Ascending aorta (tissue), 2 donors: ENCODE data around the gene NTHL1. TPM values are rescaled to one million over a fixed set of nuclear protein-coding genes. Genes with fewer than 3 reads are reported as not detected.

Experiments used
- DNase-seq, 2 donors: peaks; one replicate each; pipeline ENCODE4 v3.0.0-alpha.2; 2019; ENCODE audit warnings: low spot score in 2 of 2
- H3K27ac ChIP-seq, 2 donors: fragments of 200-600 bp; sonication (generic); one replicate each; pipeline ENCODE4 v1.5.1; 2016 to 2017; ENCODE audit warnings: mild to moderate bottlenecking in 1 of 2
- H3K27me3 ChIP-seq: fragments of 200-600 bp; sonication (generic); one replicate; pipeline ENCODE4 v1.5.1; 2017
- H3K36me3 ChIP-seq, 2 donors: fragments of 200-600 bp; sonication (generic); one replicate each; pipeline ENCODE4 v1.5.1; 2016
- H3K4me1 ChIP-seq, 2 donors: fragments of 200-600 bp; sonication (generic); one replicate each; pipeline ENCODE4 v1.5.1; 2016 to 2017; ENCODE audit warnings: mild to moderate bottlenecking in 1 of 2
- H3K4me3 ChIP-seq, 2 donors: fragments of 200-600 bp; sonication (generic); one replicate each; pipeline ENCODE4 v1.5.1; 2016 to 2017; ENCODE audit warnings: mild to moderate bottlenecking in 1 of 2
- H3K9me3 ChIP-seq, 2 donors: fragments of 200-600 bp; sonication (generic); one replicate each; pipeline ENCODE4 v1.5.1; 2016
- intact Hi-C: fragments of 100-400 bp; cut with DNase I; formaldehyde crosslinking; loops from one replicate; pipeline ENCODE4 v1.15.1; 2023
- total RNA-seq: library from RNA; depleted of rRNA; stranded (reverse); fragments of >200 nt; gene quantifications from one replicate; pipeline ENCODE4 v1.1.0, GENCODE V29; 2016
- TF ChIP-seq, protein P1 (sequence below), 3 experiments: fragments of 200-600 bp in 2 of 3; fragments of 450-650 bp in 1 of 3; sonication (generic) in 2 of 3; IDR thresholded peaks; one replicate each; pipeline ENCODE4 v1.5.1; 2016 to 2019; ENCODE audit warnings: antibody characterized with exemption in 3 of 3, mild to moderate bottlenecking in 1 of 3, moderate library complexity in 1 of 3

Gene NTHL1
- total RNA-seq, 1 donor from 2014 or later, result 59.5 TPM

DNA sequence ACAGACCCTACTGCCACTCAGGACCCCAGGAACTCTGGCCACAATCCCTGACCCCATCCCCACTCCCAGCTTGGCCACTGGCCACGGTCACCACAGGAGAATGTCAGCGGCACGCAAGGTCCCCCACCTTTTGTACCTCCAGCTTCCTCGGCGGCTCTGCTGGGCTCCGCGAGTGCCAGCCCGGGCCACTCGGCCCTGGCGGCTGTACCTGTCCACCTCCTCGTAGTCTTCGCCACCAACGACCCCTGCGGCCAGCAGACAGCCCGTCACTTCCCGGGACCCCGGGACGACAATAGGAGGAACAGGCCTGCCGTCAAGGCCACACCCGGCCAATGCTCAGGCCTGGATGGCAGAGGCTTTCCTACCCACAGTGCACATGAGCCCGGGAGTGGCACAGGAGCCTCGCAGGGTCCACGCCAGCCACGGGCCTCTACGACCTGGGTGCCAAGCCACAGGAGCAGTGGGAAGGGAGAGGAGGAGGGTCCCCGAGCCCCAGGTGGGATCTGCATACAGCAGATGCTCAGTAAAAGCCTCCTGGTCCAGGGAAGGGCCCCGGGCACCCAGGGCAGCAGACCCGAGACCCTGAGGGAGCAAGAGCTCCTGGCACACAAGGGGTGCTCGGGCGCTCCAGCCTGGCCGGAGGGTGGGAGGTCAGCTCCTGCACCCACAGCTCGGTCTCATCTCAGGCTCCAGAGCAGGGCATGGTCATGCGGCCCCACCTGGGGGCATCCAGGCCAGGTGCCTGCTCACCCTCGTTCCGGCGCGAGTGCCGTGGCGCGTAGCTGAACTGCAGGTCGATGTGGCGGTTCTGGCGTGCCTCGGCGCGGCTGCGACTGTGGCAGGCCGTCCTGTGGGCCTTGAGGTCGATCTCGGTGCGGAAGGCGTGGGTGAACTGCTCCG, 45.9 kb downstream of the NTHL1 start:
- no peak overlapping the region for H3K4me3 ChIP-seq
- TF ChIP-seq, protein P1, sequence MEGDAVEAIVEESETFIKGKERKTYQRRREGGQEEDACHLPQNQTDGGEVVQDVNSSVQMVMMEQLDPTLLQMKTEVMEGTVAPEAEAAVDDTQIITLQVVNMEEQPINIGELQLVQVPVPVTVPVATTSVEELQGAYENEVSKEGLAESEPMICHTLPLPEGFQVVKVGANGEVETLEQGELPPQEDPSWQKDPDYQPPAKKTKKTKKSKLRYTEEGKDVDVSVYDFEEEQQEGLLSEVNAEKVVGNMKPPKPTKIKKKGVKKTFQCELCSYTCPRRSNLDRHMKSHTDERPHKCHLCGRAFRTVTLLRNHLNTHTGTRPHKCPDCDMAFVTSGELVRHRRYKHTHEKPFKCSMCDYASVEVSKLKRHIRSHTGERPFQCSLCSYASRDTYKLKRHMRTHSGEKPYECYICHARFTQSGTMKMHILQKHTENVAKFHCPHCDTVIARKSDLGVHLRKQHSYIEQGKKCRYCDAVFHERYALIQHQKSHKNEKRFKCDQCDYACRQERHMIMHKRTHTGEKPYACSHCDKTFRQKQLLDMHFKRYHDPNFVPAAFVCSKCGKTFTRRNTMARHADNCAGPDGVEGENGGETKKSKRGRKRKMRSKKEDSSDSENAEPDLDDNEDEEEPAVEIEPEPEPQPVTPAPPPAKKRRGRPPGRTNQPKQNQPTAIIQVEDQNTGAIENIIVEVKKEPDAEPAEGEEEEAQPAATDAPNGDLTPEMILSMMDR (IDR thresholded peaks at IDR 0.05), result no peak
- H3K9me3 ChIP-seq, result no peaks in the 10 kb centered on the region
- no peak overlapping the region for H3K27ac ChIP-seq
- intact Hi-C loops, result no loop called here
- H3K4me1 ChIP-seq, result peaks cover 6 to 10% of the 10 kb centered on the region in 2 donors
- no peaks in the 10 kb centered on the region for H3K27me3 ChIP-seq
- H3K36me3 ChIP-seq, result peaks cover 55 to 67% of the 10 kb centered on the region in 2 donors
- no peak for DNase-seq

- Histone ChIP-seq H3K27ac (no peak overlapping the region), H3K36me3 (peaks cover 55 to 68% of the 10 kb centered on the region in 2 donors), H3K4me3 (no peak overlapping the region), H3K27me3 (no peaks in the 10 kb centered on the region), H3K9me3 (no peaks in the 10 kb centered on the region), H3K4me1 (peaks cover 6 to 10% of the 10 kb centered on the region in 2 donors)
- DNase-seq, result no peak
- intact Hi-C loops, result no loop called here
- TF ChIP-seq, protein P1 (IDR thresholded peaks at IDR 0.05), result no peak
Observed at GRCh38 chr16:2001035-2001434, 46.6 kb downstream of the NTHL1 start.

DNA sequence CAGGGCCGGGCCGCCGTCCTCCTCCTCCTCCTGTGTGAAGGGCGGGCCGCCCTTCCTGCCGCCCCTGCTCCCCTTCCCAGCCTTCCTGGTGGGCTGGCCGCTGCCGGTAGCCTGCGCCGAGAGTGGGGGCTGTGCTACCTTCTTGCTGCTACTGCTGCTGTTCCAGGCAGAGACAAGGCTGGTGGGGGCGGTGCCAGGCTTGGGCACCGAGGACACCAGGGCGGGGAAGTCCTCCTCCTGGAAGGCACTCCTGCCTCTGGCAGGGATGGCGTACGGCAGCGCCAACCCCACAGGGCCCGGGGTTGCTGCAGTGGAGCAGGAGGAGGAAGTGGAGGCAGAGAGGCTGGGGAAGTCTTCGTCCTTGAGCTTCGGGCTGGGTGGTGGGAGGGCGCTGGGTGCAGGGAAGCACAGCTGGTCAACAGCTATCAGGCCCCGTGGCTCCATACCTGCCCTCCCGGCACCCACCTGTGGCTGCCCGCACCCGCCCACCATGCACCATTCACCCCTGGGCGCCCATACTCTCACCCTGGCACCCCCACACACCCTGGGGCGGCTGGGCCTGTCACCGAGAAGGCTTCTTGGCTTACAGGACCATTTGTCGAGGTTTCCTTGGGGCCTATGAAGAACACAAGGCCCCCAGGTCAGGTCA, 47.6 kb downstream of the NTHL1 start:
- TF ChIP-seq, protein P1 (IDR thresholded peaks at IDR 0.05), result no peak

DNA sequence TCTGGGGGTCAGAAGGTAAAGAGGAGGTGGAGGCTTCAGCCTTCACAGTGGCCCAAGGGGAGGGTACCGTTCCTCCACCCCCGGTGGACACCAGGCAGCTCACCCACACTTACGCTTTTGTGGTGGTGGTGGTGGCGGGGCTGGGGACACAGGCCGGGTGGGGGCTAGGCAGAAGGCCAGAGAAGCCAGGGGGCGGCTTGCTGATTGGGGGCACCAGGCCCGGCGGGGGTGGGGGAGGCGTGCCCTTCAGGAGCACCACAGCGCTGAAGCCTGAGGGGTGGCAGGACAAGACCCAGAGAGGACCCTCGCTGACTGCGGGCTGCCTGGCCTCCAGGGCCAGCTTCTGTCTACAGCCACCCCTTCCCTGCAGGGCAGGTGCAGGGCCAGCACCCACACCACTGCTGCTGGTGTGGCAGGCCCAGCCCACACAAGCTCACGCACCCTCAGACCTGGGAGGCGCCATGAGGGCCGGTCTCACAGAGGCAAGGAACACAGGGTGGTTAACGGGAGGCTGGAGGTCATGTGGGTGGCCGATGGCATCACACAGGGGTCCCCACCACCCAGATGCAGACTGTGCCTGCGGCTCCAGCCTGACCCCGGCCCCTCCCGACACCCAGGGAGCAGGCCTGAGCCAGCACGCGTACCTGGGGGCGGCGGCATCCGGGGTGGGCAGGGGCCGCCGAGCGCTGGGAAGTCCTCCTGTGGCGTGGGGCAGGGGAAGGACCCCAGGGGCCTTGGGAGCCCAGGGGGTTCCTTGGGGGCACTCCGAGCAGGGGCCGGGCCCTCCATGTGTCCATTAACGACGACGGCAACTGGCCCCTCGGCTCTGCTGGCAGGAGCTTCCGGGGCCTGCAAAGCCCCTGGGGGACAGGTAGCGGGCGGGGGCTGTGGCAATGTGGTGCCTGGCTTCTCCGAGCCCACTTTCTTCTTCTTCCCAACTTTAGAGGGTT, 48.5 kb downstream of the NTHL1 start:
- Histone ChIP-seq H3K4me3 (no peak overlapping the region), H3K4me1 (peaks cover 2% of the 10 kb centered on the region in 2 donors), H3K36me3 (peaks cover 55 to 68% of the 10 kb centered on the region in 2 donors), H3K27ac (no peak overlapping the region), H3K27me3 (no peaks in the 10 kb centered on the region), H3K9me3 (no peaks in the 10 kb centered on the region)
- no peak for DNase-seq
- TF ChIP-seq, protein P1 (IDR thresholded peaks at IDR 0.05), result no peak
- intact Hi-C loops, result no loop called here

More for the DNA sequence above, 47.6 kb downstream of the NTHL1 start:
- Histone ChIP-seq H3K27ac (no peak overlapping the region), H3K4me3 (no peak overlapping the region), H3K9me3 (no peaks in the 10 kb centered on the region), H3K4me1 (peaks cover 6 to 7% of the 10 kb centered on the region in 2 donors), H3K36me3 (peaks cover 55 to 68% of the 10 kb centered on the region in 2 donors), H3K27me3 (no peaks in the 10 kb centered on the region)
- DNase-seq, result no peak
- intact Hi-C loops, result no loop called here

DNA sequence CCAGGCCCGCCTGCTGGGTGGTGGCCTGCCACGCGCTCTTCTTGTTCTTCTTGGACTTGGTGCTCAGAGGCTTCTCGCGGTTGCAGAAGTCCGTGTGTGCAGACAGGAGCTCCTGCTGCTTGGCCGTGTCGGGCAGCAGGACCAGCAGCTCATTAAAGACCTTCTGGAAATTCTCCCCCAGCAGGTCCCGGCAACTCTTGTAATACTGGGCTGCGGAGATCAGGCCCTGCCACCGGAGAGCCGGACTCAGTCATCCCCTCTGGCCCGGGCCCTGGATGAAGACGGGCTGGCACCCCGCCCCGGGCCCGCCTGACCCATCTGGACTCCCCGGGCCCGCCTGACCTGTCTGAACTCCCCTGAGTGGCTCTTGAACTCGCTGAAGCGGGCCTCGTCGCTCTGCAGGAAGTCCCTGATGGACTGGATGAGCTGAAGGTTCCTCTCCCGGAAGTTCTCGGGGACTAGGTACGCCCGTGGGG, 49.2 kb downstream of the NTHL1 start:
- intact Hi-C loops, result no loop called here
- Histone ChIP-seq H3K9me3 (no peaks in the 10 kb centered on the region), H3K27me3 (no peaks in the 10 kb centered on the region), H3K27ac (no peak overlapping the region), H3K4me1 (no peaks in the 10 kb centered on the region), H3K4me3 (no peak overlapping the region), H3K36me3 (peaks cover 54 to 68% of the 10 kb centered on the region in 2 donors)
- no peak for DNase-seq
- TF ChIP-seq, protein P1 (IDR thresholded peaks at IDR 0.05), result no peak
